ENCODE data around the gene OPCML. TPM values are rescaled to one million over a fixed set of nuclear protein-coding genes. Genes with fewer than 3 reads are reported as not detected.

Gene OPCML
- total RNA-seq, 1 experiment from 2014 or later = 0.94 TPM

DNA sequence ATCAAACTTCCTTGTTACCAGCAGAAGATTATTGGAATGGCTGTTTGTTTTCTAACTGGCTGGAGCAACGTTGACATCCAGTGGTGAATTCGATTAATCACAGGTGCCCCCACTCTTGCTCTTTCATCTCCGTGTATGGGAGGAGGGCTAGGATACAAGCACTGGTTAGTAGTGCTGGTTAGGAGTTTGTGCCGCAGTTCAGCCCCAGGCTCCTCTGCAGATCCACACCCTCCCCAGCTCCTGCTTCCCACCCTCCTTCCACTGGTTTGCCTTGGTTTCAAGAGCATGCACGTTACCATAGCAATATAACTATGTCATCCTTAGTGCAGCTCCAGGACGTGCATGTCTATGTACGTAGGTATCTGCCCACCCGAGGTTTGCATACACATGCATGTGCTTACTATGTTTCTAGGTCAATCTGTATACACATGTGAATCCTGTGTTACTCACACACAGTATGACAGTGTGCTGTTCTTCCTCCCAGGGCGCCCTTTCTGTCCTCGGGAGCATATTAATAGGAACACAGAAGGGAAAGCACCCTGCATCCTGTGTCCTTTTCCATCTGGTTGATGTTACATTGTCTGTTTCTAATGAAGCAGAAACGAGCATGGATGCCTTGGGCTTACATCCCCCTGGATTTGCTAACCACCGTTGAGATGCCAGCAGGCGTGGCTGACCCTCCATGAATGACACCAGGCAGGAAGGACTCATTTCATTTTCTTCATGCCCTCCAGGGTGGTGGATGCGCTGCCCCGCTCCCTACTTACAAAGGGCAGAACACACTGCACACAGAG is 539.3 kb downstream of the OPCML start:
- no peak for DNase-seq
- H4K8ac ChIP-seq (replicated peaks; ENCODE audit: insufficient read length, low read depth, low read length) = no peak overlapping the region
- no peaks in the 10 kb centered on the region for H3K4me1 ChIP-seq (ENCODE audit: insufficient read depth, low read length)
- no peak overlapping the region for H2BK120ac ChIP-seq (ENCODE audit: low read depth, low read length, poor library complexity, severe bottlenecking)
- H3K4me2 ChIP-seq (ENCODE audit: insufficient read depth, insufficient read length, low read length) = no peak overlapping the region
- no peaks in the 10 kb centered on the region for H3K9me3 ChIP-seq (ENCODE audit: control insufficient read depth, low read depth, low read length)
- H2BK20ac ChIP-seq (ENCODE audit: low read depth, low read length, poor library complexity, severe bottlenecking) = no peak overlapping the region
- H4K20me1 ChIP-seq (ENCODE audit: control insufficient read depth, insufficient read depth, insufficient read length) = no peaks in the 10 kb centered on the region
- no peak overlapping the region for H3K14ac ChIP-seq (ENCODE audit: insufficient read depth, low read length)
- Mint-ChIP-seq H3K27me3 (ENCODE audit: low read depth) (peaks cover 96% of the 10 kb centered on the region), H3K9me3 (no peaks in the 10 kb centered on the region), H3K4me3 (peak overlapping the region; percentile 60 to 74; a peak in 3 of 5 replicates), H3K36me3 (ENCODE audit: insufficient read depth in 1 of 3, low read depth in 3 of 3) (no peaks in the 10 kb centered on the region; a peak in 1 of 7 replicates), H3K4me1 (peaks cover 11 to 15% of the 10 kb centered on the region in 2 experiments), H3K27ac (no peak overlapping the region; a peak in 1 of 7 replicates)
- WGBS (ENCODE audit: extremely low coverage, insufficient read length, low lambda C conversion rate) = no CpG with 5 or more reads among the region's 15 CpGs
- H4K91ac ChIP-seq (ENCODE audit: insufficient read length, low read depth, low read length) = no peak overlapping the region
- no peak overlapping the region for H3K27ac ChIP-seq (ENCODE audit: insufficient read length, low read depth, low read length)
- H3K27me3 ChIP-seq (ENCODE audit: insufficient read depth, low read length) = peaks cover 21% of the 10 kb centered on the region; the same call in 1 of the 2 replicates
- H2AFZ ChIP-seq (ENCODE audit: low read length) = no peak overlapping the region
- no peak overlapping the region for H2BK5ac ChIP-seq (ENCODE audit: insufficient read length, low read length)
- no peak overlapping the region for H3K56ac ChIP-seq (ENCODE audit: insufficient read length, low read depth, low read length)
- TF ChIP-seq, protein P1, sequence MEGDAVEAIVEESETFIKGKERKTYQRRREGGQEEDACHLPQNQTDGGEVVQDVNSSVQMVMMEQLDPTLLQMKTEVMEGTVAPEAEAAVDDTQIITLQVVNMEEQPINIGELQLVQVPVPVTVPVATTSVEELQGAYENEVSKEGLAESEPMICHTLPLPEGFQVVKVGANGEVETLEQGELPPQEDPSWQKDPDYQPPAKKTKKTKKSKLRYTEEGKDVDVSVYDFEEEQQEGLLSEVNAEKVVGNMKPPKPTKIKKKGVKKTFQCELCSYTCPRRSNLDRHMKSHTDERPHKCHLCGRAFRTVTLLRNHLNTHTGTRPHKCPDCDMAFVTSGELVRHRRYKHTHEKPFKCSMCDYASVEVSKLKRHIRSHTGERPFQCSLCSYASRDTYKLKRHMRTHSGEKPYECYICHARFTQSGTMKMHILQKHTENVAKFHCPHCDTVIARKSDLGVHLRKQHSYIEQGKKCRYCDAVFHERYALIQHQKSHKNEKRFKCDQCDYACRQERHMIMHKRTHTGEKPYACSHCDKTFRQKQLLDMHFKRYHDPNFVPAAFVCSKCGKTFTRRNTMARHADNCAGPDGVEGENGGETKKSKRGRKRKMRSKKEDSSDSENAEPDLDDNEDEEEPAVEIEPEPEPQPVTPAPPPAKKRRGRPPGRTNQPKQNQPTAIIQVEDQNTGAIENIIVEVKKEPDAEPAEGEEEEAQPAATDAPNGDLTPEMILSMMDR (conservative IDR thresholded peaks at IDR 0.05) = peak; percentile 37; the same call in 2 of the 3 replicates
- no peaks in the 10 kb centered on the region for H3K79me2 ChIP-seq (ENCODE audit: insufficient read depth, low read length)
- H3K23ac ChIP-seq (ENCODE audit: insufficient read length, low read depth, low read length) = no peak overlapping the region
- H2BK12ac ChIP-seq (ENCODE audit: insufficient read length, low read depth, low read length) = no peak overlapping the region
- H2BK15ac ChIP-seq (ENCODE audit: low read depth, low read length) = no peak overlapping the region
- H3T11ph ChIP-seq (ENCODE audit: low read length) = no peak overlapping the region
- H2AK5ac ChIP-seq (ENCODE audit: insufficient read length, low read length) = no peak overlapping the region
- no peak overlapping the region for H4K5ac ChIP-seq (ENCODE audit: insufficient read length, low read depth, low read length)
- H3K79me1 ChIP-seq (ENCODE audit: insufficient read depth, low read depth, low read length, poor library complexity, severe bottlenecking) = no peaks in the 10 kb centered on the region
- peaks cover 3% of the 10 kb centered on the region for H3K23me2 ChIP-seq (ENCODE audit: insufficient read length, low read depth, low read length, poor library complexity, severe bottlenecking)
- no peak overlapping the region for H3K4ac ChIP-seq (ENCODE audit: low read depth, low read length)
- H3K18ac ChIP-seq (ENCODE audit: insufficient read length, low read depth, low read length) = no peak overlapping the region
- no peak overlapping the region for H3K9ac ChIP-seq (ENCODE audit: extremely low read depth, insufficient read length, low read length)

All from H9 (cell line).